HG03025 (cell line): ENCODE data around the gene STXBP6.

Experiments used
- ATAC-seq: cut with Tn5 transposase; IDR thresholded peaks from one replicate; pipeline ENCODE4 v1.9.1; 2021; ENCODE audit warnings: mild to moderate bottlenecking, moderate library complexity; ENCODE audit not compliant: unreplicated experiment, low FRiP score

The STXBP6 gene

DNA sequence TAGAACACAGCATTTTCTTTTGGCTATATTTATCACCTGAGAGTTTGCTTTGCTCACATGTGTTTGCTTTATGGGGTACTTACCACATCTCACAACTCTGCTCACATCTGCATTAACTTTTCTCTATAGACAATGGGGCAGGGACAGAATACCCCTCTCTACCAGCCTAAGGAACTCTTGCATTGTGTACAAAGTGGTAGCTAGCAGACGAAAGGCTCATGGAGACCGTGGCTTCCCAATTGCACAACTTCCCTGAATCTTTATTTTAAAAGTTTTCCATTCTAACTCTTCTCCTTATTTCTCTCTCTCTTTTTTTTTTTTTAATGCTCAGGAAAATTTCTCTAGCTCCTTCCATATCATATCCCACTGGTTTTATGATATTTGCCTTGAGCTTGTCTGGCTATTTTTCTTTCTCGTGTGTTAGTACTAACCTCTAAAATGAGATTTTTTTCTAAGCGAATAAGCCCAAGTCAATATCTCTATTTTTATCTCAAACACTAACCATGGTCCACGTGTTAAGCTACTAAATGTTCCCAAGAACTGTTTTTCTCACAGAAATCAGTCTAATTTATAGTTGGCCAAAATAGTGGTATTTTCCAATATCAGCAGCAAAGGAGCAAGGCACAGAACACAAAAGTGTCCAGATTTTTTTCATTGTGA lies 155.2 kb downstream of the STXBP6 start:
- no peak for ATAC-seq

DNA sequence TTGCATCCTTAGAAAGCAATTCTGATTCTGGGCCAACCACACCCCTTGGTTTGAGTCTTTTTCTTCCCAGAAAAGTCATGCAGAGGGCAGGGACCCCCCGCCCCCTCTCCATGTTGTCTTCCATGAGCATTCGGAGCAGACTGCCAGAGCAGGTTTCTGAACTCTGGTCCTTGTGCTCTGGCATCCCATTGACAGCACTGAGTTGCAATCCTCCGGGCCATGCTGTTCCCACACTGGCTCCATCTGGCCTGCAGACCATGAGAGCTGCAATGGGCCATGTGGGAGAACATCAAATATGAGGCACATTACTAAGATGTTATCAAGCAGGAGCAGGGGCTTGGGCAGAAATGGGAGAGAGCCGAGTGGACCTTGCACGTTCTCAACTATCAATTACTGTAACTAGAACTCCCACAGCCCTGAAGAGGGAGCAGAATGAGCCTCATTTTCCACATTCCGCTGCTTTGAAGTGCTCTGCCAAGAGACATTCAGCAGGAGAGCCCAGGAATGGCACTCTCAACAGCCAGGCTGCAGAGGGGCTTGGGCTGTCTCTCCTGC lies 157.4 kb downstream of the STXBP6 start:
- ATAC-seq: no peak

DNA sequence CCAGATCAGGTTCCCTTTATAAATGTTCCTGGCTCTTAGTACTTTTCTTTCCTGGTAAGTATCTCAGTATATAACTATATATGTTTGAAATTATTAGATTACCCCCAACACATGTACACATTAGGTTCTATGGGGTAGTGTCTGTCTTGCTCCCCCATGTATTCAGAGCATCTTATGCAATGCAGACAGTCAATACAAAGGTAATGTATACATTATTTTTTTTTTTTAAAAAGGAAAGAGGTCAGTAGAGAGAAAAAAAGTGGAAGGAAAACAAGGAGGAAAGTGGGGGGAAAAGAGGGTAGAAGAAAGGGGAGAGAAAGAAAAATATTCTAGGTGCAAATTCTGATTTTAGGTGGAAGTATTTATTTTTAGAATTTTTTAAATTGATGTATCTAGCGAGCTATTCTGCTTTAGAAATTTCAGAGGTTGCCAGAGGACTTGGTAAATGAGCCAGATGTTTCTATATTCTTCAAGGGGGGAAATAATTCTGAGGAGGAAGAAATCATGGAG lies 157.9 kb downstream of the STXBP6 start:
- no peak for ATAC-seq

DNA sequence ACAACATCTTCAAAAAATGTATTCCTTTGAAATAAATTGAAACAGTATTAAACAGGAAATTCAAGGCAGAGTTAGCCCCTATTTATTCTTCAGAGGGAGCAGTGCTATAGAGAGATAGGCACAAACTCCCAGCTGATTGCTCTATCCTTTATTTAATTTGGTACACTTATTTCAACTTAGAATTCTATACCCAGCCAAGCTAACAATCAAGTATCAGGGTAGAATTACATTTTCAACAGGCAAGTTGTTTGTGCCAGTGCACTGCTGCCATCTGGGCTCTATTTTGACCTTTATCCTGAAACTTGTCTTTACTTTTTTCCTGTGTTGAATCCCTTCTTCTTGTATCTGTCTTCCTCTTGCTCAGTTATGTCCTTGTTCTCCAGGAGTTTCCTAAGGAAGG lies 159.2 kb downstream of the STXBP6 start:
- no peak for ATAC-seq

DNA sequence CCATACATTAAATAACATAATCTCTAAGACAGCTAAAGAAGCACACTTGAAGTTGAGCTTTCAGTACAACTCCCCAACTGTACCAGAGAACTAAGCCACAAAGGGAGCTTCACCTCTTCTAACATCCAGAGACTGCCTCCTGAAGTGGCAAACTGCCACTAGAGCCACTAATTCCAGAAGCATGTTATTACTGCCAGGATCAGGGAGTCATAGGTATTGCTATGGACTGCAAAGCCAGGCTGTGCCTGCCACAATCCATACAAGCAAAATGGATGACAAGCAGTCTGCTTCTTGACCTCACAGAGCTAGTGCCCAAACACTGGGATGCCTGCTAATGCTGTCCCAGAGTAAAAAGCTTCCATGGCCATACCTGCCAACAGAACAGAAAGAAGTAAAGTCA lies 160.1 kb downstream of the STXBP6 start:
- no peak for ATAC-seq

DNA sequence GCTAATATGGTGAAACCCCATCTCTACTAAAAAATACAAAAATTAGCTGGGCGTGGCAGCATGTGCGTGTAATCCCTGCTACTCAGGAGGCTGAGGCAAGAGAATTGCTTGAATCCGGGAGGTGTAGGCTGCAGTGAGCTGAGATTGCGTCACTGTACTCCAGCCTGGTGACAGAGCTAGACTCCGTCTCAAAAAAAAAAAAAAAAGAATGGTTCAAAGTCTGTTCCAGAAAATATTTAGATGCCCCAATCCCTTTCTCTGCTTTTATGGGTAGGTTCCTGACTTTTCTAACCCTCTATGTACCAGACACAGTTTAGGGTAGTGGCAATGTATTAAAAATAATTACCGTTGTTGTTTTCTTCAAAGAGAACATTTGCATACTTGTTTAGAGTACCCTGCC lies 161.4 kb downstream of the STXBP6 start:
- no peak for ATAC-seq

DNA sequence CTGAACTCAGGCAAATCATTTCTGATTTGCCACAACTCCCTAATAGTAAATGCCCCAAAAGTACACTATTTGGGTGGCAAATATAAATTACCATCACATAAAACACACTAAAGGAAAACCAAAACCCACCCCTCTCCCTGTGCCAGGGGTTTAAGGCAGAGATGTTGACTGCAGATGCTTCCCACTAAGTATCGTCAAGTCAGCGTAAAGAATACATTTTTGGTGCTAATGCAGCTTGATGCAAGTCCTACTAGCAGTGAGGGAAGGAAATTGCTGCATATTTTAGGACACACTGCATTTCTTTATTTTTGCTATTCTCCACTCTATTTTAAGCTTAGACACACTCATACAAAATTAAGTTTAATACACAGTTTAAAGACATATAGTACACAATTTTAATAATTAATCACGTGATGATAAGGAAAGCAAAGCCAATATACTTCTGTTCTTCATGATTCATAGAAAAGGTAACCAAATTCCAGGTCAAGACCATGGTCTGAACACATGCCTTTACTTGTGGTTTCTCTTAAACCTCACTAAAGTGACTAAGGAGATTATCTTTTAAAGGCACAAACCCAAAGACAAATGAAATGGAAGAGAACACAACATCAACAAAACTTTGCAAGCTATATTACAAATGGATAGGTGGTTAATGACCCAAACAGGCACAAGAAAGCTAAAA lies 162.2 kb downstream of the STXBP6 start:
- ATAC-seq: no peak

DNA sequence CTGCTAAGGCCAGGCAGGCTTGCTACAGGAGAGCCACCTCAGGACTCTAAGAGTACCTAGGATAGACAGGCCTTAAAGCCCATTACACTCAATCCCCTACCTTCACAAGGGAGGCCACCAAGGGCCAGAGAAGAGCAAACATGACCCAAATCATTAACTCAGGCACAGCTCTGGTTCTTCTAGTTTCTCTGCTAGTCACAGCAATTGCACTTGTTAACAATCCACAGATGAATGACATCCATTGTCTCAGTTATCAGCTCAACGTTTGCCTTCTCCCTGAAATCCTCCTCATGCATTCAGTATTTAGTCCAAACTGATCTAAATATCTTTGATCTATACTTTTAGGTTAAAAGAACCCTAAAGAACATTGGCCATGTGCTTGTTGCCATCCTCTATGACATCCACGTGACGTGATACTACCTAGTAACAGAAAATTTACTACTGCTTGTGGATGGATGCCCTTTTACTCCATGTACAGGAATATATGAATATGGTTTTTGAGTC lies 164.5 kb downstream of the STXBP6 start:
- ATAC-seq: no peak

DNA sequence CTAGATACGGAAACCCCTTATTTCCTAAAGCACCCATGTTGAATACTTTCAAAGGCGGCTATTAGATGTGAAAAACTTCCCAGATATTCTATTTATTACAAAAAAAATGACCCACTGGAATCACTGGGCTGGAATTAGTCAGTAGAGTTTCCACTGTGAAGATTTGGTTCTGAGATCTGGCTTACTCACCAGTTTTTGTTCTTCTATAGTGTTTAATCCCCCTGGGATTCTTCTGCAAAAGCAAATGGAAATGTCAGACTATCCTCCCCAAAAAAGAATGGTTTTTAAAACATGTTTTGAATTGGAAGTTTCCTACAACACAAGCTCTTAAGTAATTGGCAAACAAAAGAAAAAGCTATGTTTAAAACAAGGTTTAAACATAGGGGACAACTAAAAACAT lies 166.4 kb downstream of the STXBP6 start:
- no peak for ATAC-seq

DNA sequence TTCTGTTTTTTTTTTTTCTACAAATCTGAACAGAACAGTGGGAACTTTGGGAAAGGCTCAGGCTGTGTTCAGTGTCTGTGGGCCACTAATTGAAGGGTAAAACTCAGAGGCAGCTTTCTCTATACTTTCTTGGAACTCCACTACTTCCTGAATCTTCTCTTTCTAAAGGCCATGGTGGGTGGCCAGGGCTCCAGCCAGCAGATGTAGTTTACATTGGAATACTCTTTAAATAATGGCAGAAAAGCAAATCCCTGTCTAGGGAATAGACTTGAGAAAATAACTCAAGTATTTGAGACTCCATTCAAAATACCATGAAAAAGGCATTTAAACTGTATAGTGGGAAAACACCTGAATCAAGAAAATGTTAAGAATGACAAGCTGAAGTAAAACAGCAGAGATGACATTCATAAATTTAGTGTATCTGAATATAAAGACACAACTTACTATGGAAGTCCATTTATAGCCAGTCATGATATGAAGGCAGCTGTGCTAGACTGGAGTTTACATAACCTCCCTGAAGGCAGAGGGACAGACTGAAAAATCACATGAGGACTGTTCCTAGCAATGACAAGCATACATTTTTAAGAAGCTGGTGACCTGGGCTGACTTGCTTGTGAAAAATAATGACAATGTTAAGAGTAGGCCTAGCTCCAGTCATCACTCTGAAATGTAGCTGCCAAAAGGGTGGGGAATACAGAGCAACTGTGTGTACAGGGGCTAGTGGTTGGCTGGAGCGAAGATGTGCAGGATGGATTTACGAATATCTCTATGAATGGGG lies 168.6 kb downstream of the STXBP6 start:
- ATAC-seq: no peak

DNA sequence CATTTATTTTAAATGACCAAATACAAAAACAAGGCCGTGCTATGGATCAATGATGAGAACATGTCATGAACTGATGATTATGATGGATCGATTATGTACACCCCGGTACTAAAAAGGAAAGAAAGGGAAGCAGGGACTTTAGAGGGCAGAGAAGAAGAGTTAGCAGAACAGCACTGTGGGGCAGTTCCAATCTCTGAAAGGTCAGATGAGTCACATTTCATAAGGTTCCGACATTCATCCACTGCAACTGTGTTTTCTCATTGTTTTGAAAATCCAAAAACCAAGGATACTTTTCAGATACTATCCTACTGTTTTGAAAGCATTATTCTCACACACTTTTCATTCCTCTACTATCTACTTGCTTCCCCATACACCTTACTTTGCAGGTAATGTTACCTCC lies 169.3 kb downstream of the STXBP6 start:
- no peak for ATAC-seq

DNA sequence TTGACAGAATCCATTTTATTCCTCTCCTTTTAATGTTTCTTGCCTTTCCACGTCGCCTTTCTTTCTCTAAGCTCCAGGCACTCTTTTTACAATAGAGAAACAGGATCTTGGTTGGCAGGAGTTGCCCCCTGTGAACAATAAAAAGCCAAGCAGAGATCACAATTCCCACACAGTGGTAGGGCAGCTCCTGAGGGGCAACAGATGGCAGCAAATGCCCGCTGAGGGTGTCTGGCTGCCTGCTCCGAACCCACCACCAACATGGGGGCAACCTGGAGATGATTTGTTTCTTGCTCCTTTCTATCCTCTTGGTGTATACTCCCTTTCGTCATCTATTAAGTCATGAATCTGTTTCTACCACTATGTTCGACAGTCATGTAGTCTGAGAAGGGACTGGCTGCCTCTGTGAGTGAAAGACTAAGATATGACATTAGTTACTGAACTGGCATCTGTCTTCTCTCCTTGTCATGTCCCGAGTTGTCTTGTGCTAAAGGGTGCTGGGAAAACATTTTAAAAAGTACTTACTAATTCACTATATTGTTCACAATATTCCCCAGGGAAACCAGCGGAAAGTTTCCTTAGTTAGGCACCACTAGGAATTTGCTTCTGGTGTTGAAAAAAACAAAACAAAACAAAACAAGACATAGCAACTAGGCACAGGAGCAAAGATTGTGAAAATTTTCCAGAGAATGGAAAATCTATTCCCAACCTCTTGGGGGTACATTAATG lies 170.1 kb downstream of the STXBP6 start:
- no peak for ATAC-seq

DNA sequence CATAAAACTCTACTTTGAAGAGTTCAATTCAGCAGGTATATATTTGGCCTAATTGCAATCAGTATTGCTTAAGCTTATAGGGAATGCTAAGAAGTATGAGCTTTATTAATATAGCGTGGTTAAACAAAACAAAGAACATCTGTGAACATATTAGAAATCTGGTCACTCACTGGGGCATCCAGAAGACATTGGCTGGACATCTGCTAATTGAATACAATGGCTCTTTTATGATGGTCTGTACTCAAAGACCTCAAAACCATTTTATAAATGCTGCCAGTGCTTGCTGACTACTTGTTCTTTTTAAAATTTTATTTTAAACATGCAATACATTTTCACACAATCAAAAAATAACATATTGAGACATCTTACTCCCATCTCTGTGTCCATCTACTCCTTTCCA lies 173.0 kb downstream of the STXBP6 start:
- ATAC-seq: no peak

DNA sequence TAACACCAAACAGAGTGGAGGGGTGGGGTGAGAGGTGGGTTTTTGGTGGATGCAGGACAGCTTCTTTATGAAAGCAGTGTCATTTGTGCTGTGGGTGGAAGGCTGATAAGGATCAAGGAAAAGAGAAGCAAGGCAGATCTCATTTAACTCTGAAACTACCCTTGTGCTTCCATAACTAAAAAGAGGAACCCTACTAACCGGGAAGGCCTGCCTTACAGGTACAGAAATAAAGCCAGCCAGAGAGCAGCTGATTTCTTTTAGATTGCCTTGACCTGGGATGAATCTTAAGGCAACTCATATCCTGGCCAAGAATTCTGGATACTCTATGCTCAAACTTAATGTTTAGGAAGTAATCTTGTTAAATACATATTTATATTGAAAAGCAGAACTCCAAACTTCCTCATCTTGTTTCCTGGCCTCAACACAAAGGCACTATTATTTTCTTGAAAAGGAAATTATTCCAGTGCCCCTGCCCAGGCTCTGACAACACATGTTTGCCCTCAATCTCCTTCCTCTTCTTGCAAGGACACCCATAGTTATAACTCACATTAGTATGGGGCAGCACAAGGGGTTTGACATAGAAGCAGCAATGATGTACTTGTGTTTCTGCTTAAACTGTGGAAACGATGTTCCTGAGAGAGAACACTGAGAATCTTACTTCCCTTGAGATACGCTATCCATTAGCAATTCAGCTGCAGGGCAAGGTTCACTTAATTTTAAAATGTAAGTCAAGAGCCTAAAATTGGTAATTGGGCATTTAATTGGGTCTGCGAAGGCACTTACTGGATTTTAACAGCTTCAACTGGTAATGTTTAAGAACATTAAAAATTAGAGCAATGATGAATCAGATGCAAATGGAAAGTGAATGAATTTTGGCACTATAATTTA lies 173.7 kb downstream of the STXBP6 start:
- no peak for ATAC-seq

DNA sequence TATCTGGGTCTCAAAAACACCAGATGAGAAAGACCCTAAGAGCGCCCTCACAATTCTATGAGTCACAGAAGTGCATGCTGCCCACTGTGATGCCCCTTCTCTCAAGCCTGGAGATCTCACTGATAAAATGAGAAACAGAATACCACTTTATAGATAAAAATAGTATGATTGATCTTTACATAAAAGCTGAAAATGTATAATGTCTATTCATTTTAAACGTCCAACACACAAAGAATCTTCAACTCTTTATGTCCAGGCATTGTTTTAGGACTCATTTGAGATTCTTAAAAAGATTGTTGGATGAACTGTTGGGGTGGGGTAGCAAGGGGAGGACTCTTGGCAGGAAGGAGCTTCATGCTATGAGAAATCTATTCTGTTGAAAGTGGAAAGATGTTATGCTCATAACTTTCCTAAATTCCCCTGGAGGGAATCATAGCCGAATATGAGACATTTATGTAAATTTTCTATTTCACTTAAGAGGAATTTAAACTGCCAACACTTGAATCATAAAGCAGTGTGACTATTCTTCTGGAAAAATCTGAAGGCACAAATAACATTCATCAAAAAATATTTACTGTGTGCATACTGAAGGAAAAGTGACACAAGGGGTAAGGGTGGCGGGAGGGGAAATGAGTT lies 174.6 kb downstream of the STXBP6 start:
- ATAC-seq: no peak

DNA sequence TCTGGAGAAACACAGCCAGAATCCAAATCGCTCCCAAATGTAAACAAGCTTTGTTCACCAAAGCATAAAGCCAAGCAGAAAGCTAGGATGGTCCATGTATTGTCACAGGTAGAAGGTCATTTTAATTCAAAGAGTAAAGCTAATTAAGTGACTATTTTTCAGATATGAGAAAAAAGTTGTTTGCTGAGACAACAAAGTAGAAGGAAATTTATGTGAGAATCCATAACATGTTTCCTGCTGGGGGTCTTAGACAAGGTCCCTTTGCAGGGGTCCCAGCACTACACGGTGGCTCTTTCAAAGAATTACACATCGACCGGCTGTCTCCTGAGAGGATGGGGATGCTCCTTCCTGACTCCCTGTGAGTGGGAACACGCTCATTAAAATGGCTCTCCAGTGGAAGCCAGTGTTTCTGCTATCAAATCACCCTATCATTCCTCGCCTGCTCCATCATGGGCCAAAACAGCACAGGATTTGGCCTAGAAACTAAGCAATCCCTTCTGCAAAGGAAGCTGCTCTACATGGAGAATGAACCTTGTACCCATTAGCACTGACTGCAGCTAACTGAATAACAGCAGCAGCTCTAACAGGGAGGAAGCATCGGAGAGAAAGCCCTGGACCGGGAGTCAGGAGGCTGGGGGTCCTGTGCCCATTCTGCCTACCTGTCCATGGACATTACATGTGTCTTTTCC lies 175.3 kb downstream of the STXBP6 start:
- no peak for ATAC-seq

DNA sequence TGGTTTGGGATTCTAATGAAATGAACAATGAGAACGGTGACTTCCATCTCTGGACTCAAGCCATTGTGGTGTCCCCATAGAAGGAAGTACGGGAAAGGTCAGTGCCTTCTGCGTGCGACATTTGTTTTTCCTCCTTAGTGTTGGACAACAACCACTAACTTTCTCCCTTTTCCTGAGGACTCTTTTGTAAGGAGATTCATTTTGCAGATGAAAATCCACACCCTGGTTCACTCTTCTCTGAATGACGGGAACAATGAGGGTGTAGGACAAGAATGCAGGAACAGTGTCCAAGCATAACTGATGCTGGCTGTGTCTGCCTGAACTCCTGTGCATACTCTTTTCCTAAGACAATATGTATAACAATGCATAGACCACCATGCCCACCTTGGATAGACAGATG lies 176.4 kb downstream of the STXBP6 start:
- ATAC-seq: no peak

DNA sequence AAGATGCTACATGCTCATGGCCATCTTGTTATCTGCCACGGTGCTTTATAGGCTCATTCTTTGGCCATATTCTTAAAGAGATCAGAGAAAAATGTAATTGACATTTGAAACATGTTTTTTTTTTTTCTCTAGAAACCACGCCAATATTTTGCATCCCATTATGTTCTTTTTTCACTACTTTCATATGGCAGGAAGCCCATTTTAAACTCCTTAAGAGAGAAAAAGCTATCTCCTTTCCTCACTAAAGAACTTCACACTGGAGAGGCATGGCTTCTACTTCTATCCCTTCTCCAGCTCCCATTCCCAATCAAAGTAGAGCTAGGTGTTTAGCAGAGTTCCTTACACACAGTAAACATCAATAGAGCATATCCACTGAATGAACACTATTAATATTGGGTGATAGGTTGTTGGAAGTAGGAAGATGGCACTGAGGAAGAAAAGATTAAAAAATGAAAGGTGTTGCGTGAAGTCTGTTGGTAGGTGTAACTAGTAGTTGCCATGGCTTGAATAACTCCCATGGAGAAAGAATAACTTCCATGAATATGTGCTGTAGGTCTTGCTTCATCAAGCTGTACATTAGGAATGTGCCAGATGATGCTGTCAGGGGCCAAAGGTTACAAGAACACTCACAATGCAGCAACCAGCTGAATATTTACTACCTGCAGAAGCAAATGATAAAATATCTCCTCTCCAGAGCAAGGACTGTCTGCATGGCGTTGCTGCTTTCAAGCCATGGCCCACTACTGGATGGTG lies 178.8 kb downstream of the STXBP6 start:
- ATAC-seq: no peak
